ENCODE data around the gene POGZ. TPM values are rescaled to one million over a fixed set of nuclear protein-coding genes. Genes with fewer than 3 reads are reported as not detected.
A peak's percentile ranks its signal among the peaks of the same experiment; 100 is the strongest.

Gene POGZ, protein sequence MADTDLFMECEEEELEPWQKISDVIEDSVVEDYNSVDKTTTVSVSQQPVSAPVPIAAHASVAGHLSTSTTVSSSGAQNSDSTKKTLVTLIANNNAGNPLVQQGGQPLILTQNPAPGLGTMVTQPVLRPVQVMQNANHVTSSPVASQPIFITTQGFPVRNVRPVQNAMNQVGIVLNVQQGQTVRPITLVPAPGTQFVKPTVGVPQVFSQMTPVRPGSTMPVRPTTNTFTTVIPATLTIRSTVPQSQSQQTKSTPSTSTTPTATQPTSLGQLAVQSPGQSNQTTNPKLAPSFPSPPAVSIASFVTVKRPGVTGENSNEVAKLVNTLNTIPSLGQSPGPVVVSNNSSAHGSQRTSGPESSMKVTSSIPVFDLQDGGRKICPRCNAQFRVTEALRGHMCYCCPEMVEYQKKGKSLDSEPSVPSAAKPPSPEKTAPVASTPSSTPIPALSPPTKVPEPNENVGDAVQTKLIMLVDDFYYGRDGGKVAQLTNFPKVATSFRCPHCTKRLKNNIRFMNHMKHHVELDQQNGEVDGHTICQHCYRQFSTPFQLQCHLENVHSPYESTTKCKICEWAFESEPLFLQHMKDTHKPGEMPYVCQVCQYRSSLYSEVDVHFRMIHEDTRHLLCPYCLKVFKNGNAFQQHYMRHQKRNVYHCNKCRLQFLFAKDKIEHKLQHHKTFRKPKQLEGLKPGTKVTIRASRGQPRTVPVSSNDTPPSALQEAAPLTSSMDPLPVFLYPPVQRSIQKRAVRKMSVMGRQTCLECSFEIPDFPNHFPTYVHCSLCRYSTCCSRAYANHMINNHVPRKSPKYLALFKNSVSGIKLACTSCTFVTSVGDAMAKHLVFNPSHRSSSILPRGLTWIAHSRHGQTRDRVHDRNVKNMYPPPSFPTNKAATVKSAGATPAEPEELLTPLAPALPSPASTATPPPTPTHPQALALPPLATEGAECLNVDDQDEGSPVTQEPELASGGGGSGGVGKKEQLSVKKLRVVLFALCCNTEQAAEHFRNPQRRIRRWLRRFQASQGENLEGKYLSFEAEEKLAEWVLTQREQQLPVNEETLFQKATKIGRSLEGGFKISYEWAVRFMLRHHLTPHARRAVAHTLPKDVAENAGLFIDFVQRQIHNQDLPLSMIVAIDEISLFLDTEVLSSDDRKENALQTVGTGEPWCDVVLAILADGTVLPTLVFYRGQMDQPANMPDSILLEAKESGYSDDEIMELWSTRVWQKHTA (N-terminal part only)
- 1 to 10 TPM; 3.8 to 8.5 (median 6.7) TPM for polyA plus RNA-seq

- Mint-ChIP-seq H3K4me1 (peaks cover 23 to 44% of the 10 kb centered on the region in 2 donors), H3K27me3 (ENCODE audit: low read depth in 3 of 3) (peaks cover 16 to 31% (median 28%) of the 10 kb centered on the region in 3 donors), H3K4me3 (peak within 1 kb of the TSS; percentile 90 to 93 (median 91)), H3K9me3 (peaks cover 0 to 2% (median 0%) of the 10 kb centered on the region in 6 donors), H3K27ac (peak within 1 kb of the TSS; percentile 89 to 98 (median 95)), H3K36me3 (no peaks in the 10 kb centered on the region)
- DNase-seq: peak; percentile 92 to 93 (median 93)
Observed at GRCh38 chr1:151459331-151460046, at the start of gene POGZ. Gene POGZ (minus strand): TSS chr1:151459494. CDS start chr1:151442204, 17,290 bp downstream.

DNA sequence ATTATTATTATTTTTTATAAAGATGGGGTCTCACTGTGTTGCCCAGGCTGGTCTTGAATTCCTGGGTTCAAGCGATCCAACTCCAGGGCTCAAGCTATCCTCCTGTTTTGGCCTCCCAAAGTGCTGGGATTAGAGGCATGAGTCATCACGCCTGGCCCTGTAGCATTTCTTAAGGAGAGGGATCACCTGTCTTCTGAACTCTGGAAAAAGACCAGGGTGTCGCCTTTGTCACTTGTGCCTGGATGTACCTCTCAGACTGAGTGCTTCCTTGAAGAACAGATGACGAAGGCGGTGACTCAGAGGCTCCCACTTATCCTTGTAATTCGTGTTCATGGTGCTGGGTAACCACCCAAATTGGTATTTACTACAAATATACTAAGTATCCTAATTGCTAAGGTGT lies 49.5 kb upstream of the POGZ start:
- no peaks in the 10 kb centered on the region for H3K9me3 Mint-ChIP-seq
- H3K4me3 Mint-ChIP-seq: peak overlapping the region in 1 of 5 donors; percentile 57
- H3K36me3 Mint-ChIP-seq: no peaks in the 10 kb centered on the region
- H3K27ac Mint-ChIP-seq: no peak overlapping the region
- H3K27me3 Mint-ChIP-seq (ENCODE audit: low read depth in 3 of 3): peaks cover 0 to 8% (median 3%) of the 10 kb centered on the region in 3 donors
- no peak for DNase-seq
- H3K4me1 Mint-ChIP-seq: peaks cover 18 to 23% of the 10 kb centered on the region in 2 donors

DNA sequence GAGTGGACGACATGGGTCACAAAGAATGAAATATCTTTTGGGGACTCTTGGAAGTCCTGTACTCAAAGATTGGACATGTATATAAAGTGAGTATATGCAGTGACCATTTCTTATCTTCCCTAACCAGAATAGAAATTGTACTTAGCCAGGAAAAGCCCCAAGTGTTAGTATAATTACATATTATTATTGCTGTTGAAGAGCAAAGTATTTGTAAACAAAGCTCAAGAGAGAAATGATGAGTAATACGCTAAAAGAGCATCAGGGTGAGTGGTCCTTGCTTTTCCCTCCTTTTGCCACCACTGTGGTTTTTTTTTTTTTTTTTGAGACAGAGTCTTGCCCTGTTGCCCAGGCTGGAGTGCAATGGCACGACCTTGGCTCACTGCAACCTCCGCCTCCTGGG lies 45.5 kb upstream of the POGZ start:
- Mint-ChIP-seq H3K4me3 (no peak overlapping the region), H3K9me3 (no peaks in the 10 kb centered on the region), H3K4me1 (no peaks in the 10 kb centered on the region), H3K27ac (no peak overlapping the region), H3K27me3 (ENCODE audit: low read depth in 3 of 3) (peaks cover 0 to 2% (median 1%) of the 10 kb centered on the region in 3 donors), H3K36me3 (no peaks in the 10 kb centered on the region)
- DNase-seq: no peak

- Mint-ChIP-seq H3K36me3 (no peaks in the 10 kb centered on the region), H3K4me1 (no peaks in the 10 kb centered on the region)
Observed at GRCh38 chr1:151504252-151504651, 45.0 kb upstream of the POGZ start.

DNA sequence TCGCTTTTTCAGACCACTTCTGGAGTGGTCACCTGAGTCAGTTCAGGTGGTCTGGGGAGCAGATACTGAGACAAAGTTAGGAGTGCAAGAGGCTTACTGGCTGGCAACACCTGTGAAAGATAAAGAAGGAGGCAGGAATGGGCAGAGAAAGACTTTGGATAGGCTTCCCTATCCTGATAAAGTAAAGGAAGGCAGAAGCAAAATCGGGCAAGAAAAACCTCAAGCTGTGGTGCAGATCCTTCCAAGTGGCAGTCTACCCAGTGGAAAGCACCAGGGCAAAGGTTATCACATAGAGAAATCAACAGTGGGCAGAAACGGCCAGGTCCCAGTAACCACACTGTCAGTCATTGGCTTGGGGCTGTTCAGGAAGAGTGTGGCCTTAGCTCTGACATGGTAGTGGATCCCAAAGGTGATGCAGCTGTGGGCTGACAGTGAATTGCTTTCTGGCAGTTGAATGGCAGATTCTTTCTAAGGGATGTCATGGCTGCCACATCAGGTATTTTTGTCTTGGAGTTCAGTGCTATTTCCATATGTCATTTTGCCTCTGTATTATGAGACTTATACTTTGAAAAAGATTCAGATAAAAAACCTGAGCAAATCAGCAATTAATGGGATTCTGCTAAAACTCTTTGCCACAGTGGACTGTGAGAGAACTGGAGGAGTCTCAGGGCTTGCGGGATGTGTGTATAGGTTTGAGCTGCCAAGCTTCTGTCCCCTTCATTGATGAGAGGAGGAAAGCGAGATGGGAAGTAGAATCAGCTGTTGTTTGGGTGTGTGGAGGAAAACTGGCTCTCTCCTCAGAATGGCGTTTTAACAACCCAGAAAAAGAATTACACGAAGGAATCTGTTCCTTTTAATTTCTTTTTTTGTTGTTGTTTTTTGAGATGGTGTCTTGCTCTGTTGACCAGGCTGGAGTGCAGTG lies 43.8 kb upstream of the POGZ start:
- Mint-ChIP-seq H3K4me1 (no peaks in the 10 kb centered on the region), H3K9me3 (no peaks in the 10 kb centered on the region), H3K27ac (no peak overlapping the region), H3K4me3 (no peak overlapping the region), H3K36me3 (no peaks in the 10 kb centered on the region), H3K27me3 (ENCODE audit: low read depth in 3 of 3) (peaks cover 0 to 2% (median 1%) of the 10 kb centered on the region in 3 donors)
- no peak for DNase-seq

More at GRCh38 chr1:151504252-151504651, 45.0 kb upstream of the POGZ start:
- DNase-seq: no peak
- Mint-ChIP-seq H3K27ac (no peak overlapping the region), H3K4me3 (no peak overlapping the region), H3K9me3 (no peaks in the 10 kb centered on the region), H3K27me3 (ENCODE audit: low read depth in 3 of 3) (peaks cover 0 to 2% (median 1%) of the 10 kb centered on the region in 3 donors)

- H3K27ac Mint-ChIP-seq: no peak overlapping the region
- peaks cover 0 to 2% (median 1%) of the 10 kb centered on the region in 3 donors for H3K27me3 Mint-ChIP-seq (ENCODE audit: low read depth in 3 of 3)
- H3K36me3 Mint-ChIP-seq: no peaks in the 10 kb centered on the region
- no peaks in the 10 kb centered on the region for H3K9me3 Mint-ChIP-seq
- H3K4me1 Mint-ChIP-seq: no peaks in the 10 kb centered on the region
- DNase-seq: no peak
- no peak overlapping the region for H3K4me3 Mint-ChIP-seq
Observed at GRCh38 chr1:151502035-151502700, 42.9 kb upstream of the POGZ start.

- Mint-ChIP-seq H3K36me3 (no peaks in the 10 kb centered on the region), H3K9me3 (no peaks in the 10 kb centered on the region), H3K4me1 (no peaks in the 10 kb centered on the region), H3K27me3 (ENCODE audit: low read depth in 3 of 3) (peaks cover 0 to 2% (median 1%) of the 10 kb centered on the region in 3 donors), H3K27ac (no peak overlapping the region), H3K4me3 (no peak overlapping the region)
- DNase-seq: no peak
Observed at GRCh38 chr1:151501474-151501873, 42.2 kb upstream of the POGZ start.

GRCh38 chr1:151499930-151500329 lies 40.6 kb upstream of the POGZ start:
- H3K9me3 Mint-ChIP-seq: no peaks in the 10 kb centered on the region
- no peaks in the 10 kb centered on the region for H3K4me1 Mint-ChIP-seq
- H3K27me3 Mint-ChIP-seq (ENCODE audit: low read depth in 3 of 3): peaks cover 0 to 2% (median 0%) of the 10 kb centered on the region in 3 donors
- no peak overlapping the region for H3K27ac Mint-ChIP-seq
- no peak for DNase-seq
- no peaks in the 10 kb centered on the region for H3K36me3 Mint-ChIP-seq
- H3K4me3 Mint-ChIP-seq: no peak overlapping the region

- H3K27ac Mint-ChIP-seq: no peak overlapping the region
- peaks cover 0 to 2% (median 2%) of the 10 kb centered on the region in 3 donors for H3K27me3 Mint-ChIP-seq (ENCODE audit: low read depth in 3 of 3)
- H3K4me3 Mint-ChIP-seq: no peak overlapping the region
- DNase-seq: no peak
- H3K4me1 Mint-ChIP-seq: no peaks in the 10 kb centered on the region
- H3K9me3 Mint-ChIP-seq: no peaks in the 10 kb centered on the region
- H3K36me3 Mint-ChIP-seq: no peaks in the 10 kb centered on the region
Observed at GRCh38 chr1:151499365-151499764, 40.1 kb upstream of the POGZ start.

DNA sequence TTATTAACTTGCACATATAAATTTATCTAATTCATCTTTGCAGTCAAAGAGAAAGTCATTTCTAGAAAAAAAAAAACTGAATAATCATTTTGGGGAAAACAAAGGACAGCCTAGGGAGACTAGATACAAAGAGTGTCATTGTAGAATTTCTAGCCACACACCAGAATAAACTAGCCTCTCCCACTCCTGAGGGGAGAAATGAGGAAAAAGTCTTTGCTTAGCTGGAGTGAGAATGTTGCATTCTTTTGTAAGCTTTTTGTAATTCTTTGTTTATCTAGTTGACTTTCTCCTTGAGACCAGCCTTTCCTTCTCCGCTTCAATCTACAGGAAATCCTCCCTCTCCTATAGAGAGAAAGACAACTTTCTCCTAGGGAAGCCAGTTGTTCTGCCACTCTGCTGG lies 36.0 kb upstream of the POGZ start:
- Mint-ChIP-seq H3K27ac (no peak overlapping the region), H3K4me1 (no peaks in the 10 kb centered on the region), H3K4me3 (no peak overlapping the region), H3K27me3 (ENCODE audit: low read depth in 3 of 3) (peaks cover 0 to 6% (median under 1%) of the 10 kb centered on the region in 3 donors), H3K9me3 (no peaks in the 10 kb centered on the region), H3K36me3 (no peaks in the 10 kb centered on the region)
- DNase-seq: no peak

DNA sequence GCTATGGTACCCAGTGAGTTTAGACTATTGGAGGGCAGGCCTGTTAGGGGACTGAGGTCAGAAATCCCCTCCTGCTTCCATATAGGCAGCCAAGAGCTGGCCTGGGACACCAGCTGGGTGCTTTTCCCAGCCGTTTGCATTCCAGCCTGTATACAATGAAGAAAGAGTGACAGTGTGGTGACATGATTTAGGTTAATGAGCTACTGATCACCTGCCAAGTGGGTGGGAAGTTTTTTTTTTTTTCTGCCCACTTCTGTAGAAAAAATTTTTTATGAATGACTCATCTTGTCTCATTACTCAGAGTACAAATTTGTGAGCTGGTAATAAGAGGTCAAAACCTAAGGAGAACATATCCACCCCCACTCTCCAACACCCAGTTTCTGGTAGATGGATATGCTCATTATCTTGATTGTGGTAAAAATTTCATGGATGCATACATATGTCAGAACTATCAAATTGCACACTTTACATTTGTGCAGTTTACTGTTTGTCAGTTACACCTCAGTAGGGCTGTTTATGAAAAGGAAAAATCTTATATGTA lies 35.5 kb upstream of the POGZ start:
- Mint-ChIP-seq H3K27ac (no peak overlapping the region), H3K36me3 (no peaks in the 10 kb centered on the region), H3K4me1 (no peaks in the 10 kb centered on the region), H3K4me3 (no peak overlapping the region), H3K9me3 (no peaks in the 10 kb centered on the region), H3K27me3 (ENCODE audit: low read depth in 3 of 3) (peaks cover 0 to 6% (median 1%) of the 10 kb centered on the region in 3 donors)
- DNase-seq: no peak

GRCh38 chr1:151493042-151493441 lies 33.7 kb upstream of the POGZ start:
- Mint-ChIP-seq H3K36me3 (no peaks in the 10 kb centered on the region), H3K4me3 (no peak overlapping the region), H3K27ac (no peak overlapping the region), H3K27me3 (ENCODE audit: low read depth in 3 of 3) (peaks cover 0 to 6% (median 1%) of the 10 kb centered on the region in 3 donors), H3K9me3 (no peaks in the 10 kb centered on the region), H3K4me1 (no peaks in the 10 kb centered on the region)
- no peak for DNase-seq

Data from immature natural killer cell (primary cell).